H1 (cell line): ENCODE data around the gene ZCCHC12. TPM values are rescaled to one million over a fixed set of nuclear protein-coding genes. Genes with fewer than 3 reads are reported as not detected.

Experiments
- CTCF ChIA-PET: fragments of 300-600 bp; sonication (Branson Sonifier 250); formaldehyde crosslinking; loops from one replicate; lab custom pipeline; 2021; ENCODE audit not compliant: partially characterized antibody; lab: Charles Lee
- POLR2A ChIA-PET: fragments of 300-600 bp; sonication (Branson Sonifier 250); formaldehyde crosslinking; loops from one replicate; lab custom pipeline; 2021; ENCODE audit warnings: inconsistent platforms; ENCODE audit not compliant: partially characterized antibody; lab: Charles Lee
- DNase-seq, 2 experiments: peaks; one replicate each; pipeline versions ENCODE4 v3.0.0 to v3.0.0-alpha.2; 2010 to 2022; ENCODE audit warnings: low spot score in 2 of 2, low read depth in 1 of 2, mixed read lengths in 1 of 2
- FAIRE-seq: peaks from 2 replicates; lab custom pipeline; 2011; peaks lifted over from hg19 to GRCh38; lab: Jason Lieb, UNC
- H2AFZ ChIP-seq: 2 replicates; pipeline ENCODE4 v1.8.1; 2012; ENCODE audit warnings: low read length, inconsistent platforms
- H2AK5ac ChIP-seq: 2 replicates; pipeline ENCODE4 v1.6.1; 2013; ENCODE audit warnings: low read depth, low read length
- H2BK120ac ChIP-seq: replicated peaks from 2 replicates; pipeline ENCODE3; 2013; ENCODE audit warnings: low read depth, low read length, inconsistent platforms
- H2BK12ac ChIP-seq: 2 replicates; pipeline ENCODE4 v1.6.1; 2013; ENCODE audit warnings: low read depth, low read length
- H2BK15ac ChIP-seq: 2 replicates; pipeline ENCODE4 v1.6.1; 2013; ENCODE audit warnings: low read length
- H2BK20ac ChIP-seq: 2 replicates; pipeline ENCODE4 v1.6.1; 2013; ENCODE audit warnings: low read length
- H2BK5ac ChIP-seq: 2 replicates; pipeline ENCODE4 v1.6.1; 2013; ENCODE audit warnings: low read depth, low read length
- H3K14ac ChIP-seq: 2 replicates; pipeline ENCODE4 v1.6.1; 2013; ENCODE audit warnings: inconsistent platforms; ENCODE audit not compliant: insufficient read length
- H3K18ac ChIP-seq: 2 replicates; pipeline ENCODE4 v1.6.1; 2013; ENCODE audit warnings: low read length; ENCODE audit errors: extremely low read depth
- H3K23ac ChIP-seq: 2 replicates; pipeline ENCODE4 v1.6.1; 2013; ENCODE audit warnings: inconsistent platforms; ENCODE audit not compliant: insufficient read length
- H3K23me2 ChIP-seq: 2 replicates; pipeline ENCODE4 v1.6.1; 2013; ENCODE audit warnings: low read depth, low read length
- H3K27ac ChIP-seq: 2 replicates; pipeline ENCODE4 v1.6.1; 2011; ENCODE audit warnings: low read depth, low read length, inconsistent platforms
- H3K27me3 ChIP-seq, 4 experiments: replicated peaks in 1 of 4; 1 replicate in 1 of 4; 2 replicates in 3 of 4; pipeline versions ENCODE4 v1.6.1 to v1.8.1; 2011 to 2013; ENCODE audit warnings: low read length in 3 of 4, mild to moderate bottlenecking in 3 of 4, inconsistent platforms in 2 of 4, mixed read lengths in 2 of 4, moderate library complexity in 1 of 4; ENCODE audit not compliant: control insufficient read depth in 3 of 4, insufficient read depth in 3 of 4; ENCODE audit errors: extremely low read depth in 1 of 4
- H3K36me3 ChIP-seq, 4 experiments: 2 replicates each; pipeline versions ENCODE4 v1.6.1 to v1.8.1; 2011 to 2013; ENCODE audit warnings: mild to moderate bottlenecking in 4 of 4, low read length in 3 of 4, moderate library complexity in 2 of 4, control low read depth in 1 of 4, inconsistent platforms in 1 of 4; ENCODE audit not compliant: insufficient read depth in 4 of 4, control insufficient read depth in 2 of 4
- H3K4ac ChIP-seq: replicated peaks from 2 replicates; pipeline ENCODE3; 2013; ENCODE audit warnings: low read length, low read depth, mixed read lengths, inconsistent platforms; ENCODE audit not compliant: insufficient read length
- H3K4me1 ChIP-seq, 4 experiments: replicated peaks in 1 of 4; 1 replicate in 1 of 4; 2 replicates in 3 of 4; pipeline versions ENCODE4 v1.6.1 to v1.8.1; 2011 to 2013; ENCODE audit warnings: low read length in 3 of 4, inconsistent platforms in 2 of 4, mixed read lengths in 1 of 4; ENCODE audit not compliant: insufficient read depth in 4 of 4, control insufficient read depth in 3 of 4
- H3K4me2 ChIP-seq, 2 experiments: 2 replicates each; pipeline versions ENCODE4 v1.6.1 to v1.8.1; 2011 to 2013; ENCODE audit warnings: low read depth in 2 of 2, low read length in 2 of 2, control low read depth in 1 of 2, inconsistent platforms in 1 of 2, mild to moderate bottlenecking in 1 of 2; ENCODE audit not compliant: insufficient read depth in 1 of 2
- H3K4me3 ChIP-seq, 4 experiments: fragments of 200-600, 300-600 bp in 1 of 4; sonication (generic), shearing (Covaris generic), sonication (Bioruptor Twin) in 1 of 4; 2 replicates each; pipeline versions ENCODE4 v1.5.1 to v1.8.1; 2011 to 2016; ENCODE audit warnings: low read length in 4 of 4, low read depth in 3 of 4, control low read depth in 2 of 4, inconsistent platforms in 2 of 4, mild to moderate bottlenecking in 2 of 4, mixed read lengths in 1 of 4, moderate library complexity in 1 of 4; ENCODE audit not compliant: insufficient read depth in 2 of 4; ENCODE audit errors: extremely low read depth in 1 of 4
- H3K56ac ChIP-seq: replicated peaks from 2 replicates; pipeline ENCODE3; 2013; ENCODE audit warnings: low read depth, mild to moderate bottlenecking, mixed read lengths, low read length, inconsistent platforms; ENCODE audit not compliant: insufficient read length
- H3K79me1 ChIP-seq: 2 replicates; pipeline ENCODE4 v1.6.1; 2013; ENCODE audit warnings: low read depth, low read length, control low read depth
- H3K79me2 ChIP-seq, 2 experiments: 2 replicates each; pipeline versions ENCODE4 v1.6.1 to v1.8.1; 2012 to 2013; ENCODE audit warnings: low read length in 2 of 2, mild to moderate bottlenecking in 2 of 2, inconsistent platforms in 1 of 2; ENCODE audit not compliant: insufficient read depth in 2 of 2, control insufficient read depth in 1 of 2
- H3K9ac ChIP-seq, 4 experiments: replicated peaks in 1 of 4; 1 replicate in 1 of 4; 2 replicates in 3 of 4; pipeline versions ENCODE4 v1.6.1 to v1.8.1; 2011 to 2013; ENCODE audit warnings: low read depth in 3 of 4, low read length in 3 of 4, control low read depth in 2 of 4, mild to moderate bottlenecking in 2 of 4, moderate library complexity in 2 of 4, inconsistent platforms in 1 of 4; ENCODE audit errors: extremely low read depth in 1 of 4
- H3K9me3 ChIP-seq, 2 experiments: 2 replicates each; pipeline versions ENCODE4 v1.6.1 to v1.8.1; 2012 to 2013; ENCODE audit warnings: mild to moderate bottlenecking in 2 of 2, moderate library complexity in 2 of 2, control low read depth in 1 of 2, inconsistent platforms in 1 of 2, low read depth in 1 of 2, low read length in 1 of 2, mixed read lengths in 1 of 2; ENCODE audit not compliant: insufficient read depth in 2 of 2
- H4K20me1 ChIP-seq, 2 experiments: replicated peaks in 1 of 2; 2 replicates each; pipeline versions ENCODE3 to v1.8.1; 2011 to 2013; ENCODE audit warnings: inconsistent platforms in 2 of 2, low read length in 2 of 2, mild to moderate bottlenecking in 1 of 2; ENCODE audit not compliant: insufficient read depth in 2 of 2, control insufficient read depth in 1 of 2
- H4K5ac ChIP-seq: 2 replicates; pipeline ENCODE4 v1.6.1; 2013; ENCODE audit warnings: low read length, low read depth, mixed read lengths, inconsistent platforms; ENCODE audit not compliant: insufficient read length
- H4K8ac ChIP-seq: 2 replicates; pipeline ENCODE4 v1.8.0; 2013; ENCODE audit warnings: mild to moderate bottlenecking, moderate library complexity, low read length, inconsistent platforms; ENCODE audit not compliant: insufficient read depth; ENCODE audit errors: extremely low read depth
- H4K91ac ChIP-seq: replicated peaks from 2 replicates; pipeline ENCODE3; 2013; ENCODE audit warnings: low read length, mixed read lengths, inconsistent platforms; ENCODE audit not compliant: insufficient read length
- BACH1 ChIP-seq: IDR thresholded peaks from 2 replicates; pipeline ENCODE4 v1.6.1; 2012; ENCODE audit warnings: low read length, improper control_type of control experiment
- EZH2 ChIP-seq: fragments of 200-600 bp; sonication (generic); IDR thresholded peaks from 2 replicates; pipeline ENCODE4 v1.7.1; 2012; ENCODE audit warnings: low read depth, mild to moderate bottlenecking, moderate library complexity, low read length, inconsistent platforms; ENCODE audit not compliant: severe bottlenecking
- FOSL1 ChIP-seq: IDR thresholded peaks from 2 replicates; pipeline ENCODE4 v1.6.1; 2011; ENCODE audit warnings: mild to moderate bottlenecking, low read depth, low read length, moderate library complexity; ENCODE audit not compliant: insufficient read depth
- HDAC2 ChIP-seq, 2 experiments: fragments of 300-600 bp in 1 of 2; sonication (generic) in 1 of 2; IDR thresholded peaks; 2 replicates each; pipeline ENCODE4 v1.6.1; 2011 to 2012; ENCODE audit warnings: low read depth in 2 of 2, low read length in 2 of 2, mild to moderate bottlenecking in 2 of 2, moderate library complexity in 2 of 2, borderline replicate concordance in 1 of 2, inconsistent platforms in 1 of 2
- SAP30 ChIP-seq: fragments of 300-600 bp; sonication (generic); IDR thresholded peaks from 2 replicates; pipeline ENCODE4 v1.7.1; 2012; ENCODE audit warnings: low read length, moderate library complexity, mild to moderate bottlenecking, inconsistent platforms; ENCODE audit not compliant: insufficient read depth, insufficient replicate concordance
- SP1 ChIP-seq: IDR thresholded peaks from 2 replicates; pipeline ENCODE4 v1.6.1; 2011; ENCODE audit warnings: low read depth, low read length
- SP2 ChIP-seq: IDR thresholded peaks from 2 replicates; pipeline ENCODE4 v1.6.1; 2012; ENCODE audit warnings: mild to moderate bottlenecking, low read length, inconsistent platforms
- SRF ChIP-seq: IDR thresholded peaks from 2 replicates; pipeline ENCODE4 v1.6.1; 2011; ENCODE audit warnings: mild to moderate bottlenecking, low read depth, low read length, moderate library complexity
- WGBS, 2 experiments: shearing (Covaris generic) in 1 of 2; methylation state at CpG; one replicate each; pipeline versions ENCODE4 v1.1.6 to v1.1.7; 2013 to 2015; ENCODE audit warnings: low lambda C conversion rate in 2 of 2, mixed read lengths in 2 of 2, inconsistent platforms in 1 of 2, low coverage in 1 of 2, missing lambda C conversion rate in 1 of 2; ENCODE audit not compliant: insufficient replicate concordance in 2 of 2, insufficient coverage in 1 of 2, insufficient read length in 1 of 2; ENCODE audit errors: extremely low coverage in 1 of 2, missing lambda C conversion rate in 1 of 2; 5-methylcytosine and 5-hydroxymethylcytosine counted together
- polyA plus RNA-seq, 7 experiments: library from polyadenylated mRNA; depleted of rRNA in 3 of 7; stranded (reverse) in 5 of 7; unstranded in 2 of 7; fragments of >200 nt in 5 of 7; fragments of 200-250 nt in 2 of 7; gene quantifications; 1 replicate in 5 of 7; 2 replicates in 1 of 7; 4 replicates in 1 of 7; pipeline versions ENCODE4 v1.2.1 to v1.2.3, GENCODE V29; 2011 to 2013; ENCODE audit warnings: missing spikeins in 2 of 7, mixed read lengths in 2 of 7
- total RNA-seq: library from RNA; stranded (reverse); fragmentation: NEBNext Ultra II Directional; extraction: Animal tissue kit (Norgen Biotek cat#: 25700); gene quantifications from 2 replicates; pipeline ENCODE4 v1.2.1, GENCODE V29; 2021

The ZCCHC12 gene
- total and polyA plus RNA-seq, 2 of the 8 experiments (the other 6 are each of a cell fraction or from before 2014, with no cell fraction given) = 0.76 to 1.3 TPM

DNA sequence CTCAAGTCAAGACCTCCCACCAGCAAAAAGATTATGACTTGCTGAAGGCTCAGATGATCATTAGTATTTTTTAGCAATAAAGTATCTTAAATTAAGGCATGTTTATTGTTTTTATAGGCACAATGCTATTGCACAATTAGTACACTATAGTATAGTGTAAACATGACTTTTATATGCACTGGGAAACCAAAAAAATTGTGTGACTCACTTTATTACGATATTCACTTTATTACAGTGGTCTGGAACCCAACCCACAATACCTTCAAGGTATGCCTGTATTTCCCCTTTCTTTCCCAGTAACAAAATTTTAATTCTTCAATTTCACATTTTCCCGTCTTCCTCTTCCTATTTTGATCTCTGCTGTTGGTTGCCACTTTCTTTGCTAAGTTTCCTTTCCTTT is 37.7 kb downstream of the ZCCHC12 start:
- no peak overlapping the region for H3K14ac ChIP-seq
- H3K27me3 ChIP-seq = no peaks in the 10 kb centered on the region; a peak in 1 of 7 replicates
- DNase-seq (no peak), FAIRE-seq (no peak)
- H3K56ac ChIP-seq = no peak overlapping the region
- no peak overlapping the region for H2BK120ac ChIP-seq
- no peaks in the 10 kb centered on the region for H3K4me1 ChIP-seq
- H2AK5ac ChIP-seq = no peak overlapping the region
- no peak overlapping the region for H4K91ac ChIP-seq
- no peak overlapping the region for H3K4me3 ChIP-seq
- no peak overlapping the region for H3K23ac ChIP-seq
- POLR2A ChIA-PET = no interaction called here
- H3K4ac ChIP-seq = no peak overlapping the region
- no peaks in the 10 kb centered on the region for H3K9me3 ChIP-seq
- no peak overlapping the region for H3K18ac ChIP-seq
- no peak overlapping the region for H3K9ac ChIP-seq
- H4K5ac ChIP-seq = no peak overlapping the region
- 86% methylated on average over 1 of the region's 2 CpGs; no CpG with 5 or more reads in 1 of the 2 experiments for WGBS, 2 experiments
- no peak overlapping the region for H2AFZ ChIP-seq
- no peaks in the 10 kb centered on the region for H3K36me3 ChIP-seq
- H3K4me2 ChIP-seq = no peak overlapping the region
- H2BK12ac ChIP-seq = no peak overlapping the region
- H4K8ac ChIP-seq = no peak overlapping the region
- H4K20me1 ChIP-seq = no peaks in the 10 kb centered on the region
- H3K27ac ChIP-seq = no peak overlapping the region
- H3K23me2 ChIP-seq = no peaks in the 10 kb centered on the region
- no peaks in the 10 kb centered on the region for H3K79me1 ChIP-seq
- H2BK15ac ChIP-seq = no peak overlapping the region
- H3K79me2 ChIP-seq = no peaks in the 10 kb centered on the region
- H2BK20ac ChIP-seq = no peak overlapping the region
- CTCF ChIA-PET = no interaction called here
- H2BK5ac ChIP-seq = no peak overlapping the region
- TF ChIP-seq EZH2 (no peak), FOSL1 (no peak), BACH1 (no peak), HDAC2 (IDR thresholded peaks at IDR 0.05; ENCODE audit: borderline replicate concordance in 1 of 2, low read depth in 2 of 2, low read length in 2 of 2) (no peak), SAP30 (no peak), SP2 (no peak), SP1 (no peak), SRF (no peak)
